ENCODE results near the gene LRMDA. TPM values are rescaled to one million over a fixed set of nuclear protein-coding genes. Genes with fewer than 3 reads are reported as not detected.

The LRMDA gene
- total and polyA plus RNA-seq, 2 donors (not counting 1 experiment from before 2014, with no cell fraction given) = 0.12 TPM; not detected in 1

DNA sequence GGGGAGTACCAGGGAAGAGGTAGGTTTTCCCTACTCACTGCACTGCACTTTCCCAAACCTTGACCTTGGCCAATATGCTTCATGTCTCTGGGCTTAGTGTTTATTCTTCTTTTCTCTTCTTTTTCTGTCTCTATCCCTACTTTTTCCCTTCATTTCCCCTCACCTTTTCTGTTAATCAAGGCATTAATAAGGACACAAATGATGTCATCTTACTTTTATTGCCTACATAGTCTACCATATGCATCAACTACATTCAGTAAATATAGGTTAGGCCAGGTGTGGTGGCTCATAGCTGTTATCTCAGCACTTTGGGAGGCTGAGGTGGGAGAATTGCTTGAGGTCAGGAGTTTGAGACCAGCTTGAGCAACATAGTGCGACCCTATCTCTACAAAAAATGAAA is 16.9 kb upstream of the LRMDA start:
- Mint-ChIP-seq H3K9me3 (ENCODE audit: insufficient read depth) (no peaks in the 10 kb centered on the region), H3K27me3 (peaks cover 59% of the 10 kb centered on the region), H3K4me3 (no peak overlapping the region), H3K27ac (no peak overlapping the region), H3K4me1 (peaks cover 9% of the 10 kb centered on the region)
- H3K27me3 ChIP-seq (replicated peaks in 1 of 4; ENCODE audit: control extremely low read depth in 1 of 4, control insufficient read depth in 3 of 4, insufficient read depth in 4 of 4, low read length in 3 of 4) = peaks cover 0 to 36% (median 9%) of the 10 kb centered on the region in 4 experiments
- H4K20me1 ChIP-seq (ENCODE audit: control insufficient read depth, insufficient read depth, low read length, poor library complexity, severe bottlenecking) = no peaks in the 10 kb centered on the region
- H3K27ac ChIP-seq (ENCODE audit: low read length in 2 of 2) = no peak overlapping the region
- no peaks in the 10 kb centered on the region for H3K36me3 ChIP-seq (replicated peaks in 1 of 2; ENCODE audit: control extremely low read depth in 1 of 2, control insufficient read depth in 1 of 2, extremely low read depth in 1 of 2, insufficient read depth in 2 of 2, low read length in 1 of 2)
- peaks cover 0 to 4% (median 1%) of the 10 kb centered on the region in 3 donors for H3K9me3 ChIP-seq (ENCODE audit: control extremely low read depth in 1 of 3, control insufficient read depth in 2 of 3, insufficient read depth in 1 of 3, low read length in 2 of 3)
- DNase-seq = no peak
- TF ChIP-seq, protein P1, sequence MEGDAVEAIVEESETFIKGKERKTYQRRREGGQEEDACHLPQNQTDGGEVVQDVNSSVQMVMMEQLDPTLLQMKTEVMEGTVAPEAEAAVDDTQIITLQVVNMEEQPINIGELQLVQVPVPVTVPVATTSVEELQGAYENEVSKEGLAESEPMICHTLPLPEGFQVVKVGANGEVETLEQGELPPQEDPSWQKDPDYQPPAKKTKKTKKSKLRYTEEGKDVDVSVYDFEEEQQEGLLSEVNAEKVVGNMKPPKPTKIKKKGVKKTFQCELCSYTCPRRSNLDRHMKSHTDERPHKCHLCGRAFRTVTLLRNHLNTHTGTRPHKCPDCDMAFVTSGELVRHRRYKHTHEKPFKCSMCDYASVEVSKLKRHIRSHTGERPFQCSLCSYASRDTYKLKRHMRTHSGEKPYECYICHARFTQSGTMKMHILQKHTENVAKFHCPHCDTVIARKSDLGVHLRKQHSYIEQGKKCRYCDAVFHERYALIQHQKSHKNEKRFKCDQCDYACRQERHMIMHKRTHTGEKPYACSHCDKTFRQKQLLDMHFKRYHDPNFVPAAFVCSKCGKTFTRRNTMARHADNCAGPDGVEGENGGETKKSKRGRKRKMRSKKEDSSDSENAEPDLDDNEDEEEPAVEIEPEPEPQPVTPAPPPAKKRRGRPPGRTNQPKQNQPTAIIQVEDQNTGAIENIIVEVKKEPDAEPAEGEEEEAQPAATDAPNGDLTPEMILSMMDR (IDR thresholded peaks at IDR 0.05) = no peak
- TF ChIP-seq EZH2 (IDR thresholded peaks at IDR 0.05; ENCODE audit: borderline replicate concordance, insufficient read depth, low read depth, low read length, poor library complexity, severe bottlenecking) = no peak
- WGBS (ENCODE audit: insufficient coverage) = no CpG with 5 or more reads among the region's 1 CpG
- H3K4me3 ChIP-seq (ENCODE audit: control extremely low read depth in 1 of 5, extremely low read depth in 1 of 5, insufficient read depth in 1 of 5, low read depth in 2 of 5, low read length in 4 of 5) = no peak overlapping the region
- H3K4me2 ChIP-seq (replicated peaks; ENCODE audit: low read depth, low read length, poor library complexity, severe bottlenecking) = no peak overlapping the region
- intact Hi-C loops (cut with micrococcal nuclease) = no loop called here
- POLR2A ChIA-PET = no interaction called here
- H3K9ac ChIP-seq (ENCODE audit: low read length) = no peak overlapping the region
- H3K4me1 ChIP-seq (ENCODE audit: control insufficient read depth in 2 of 2, insufficient read depth in 2 of 2, low read length in 2 of 2) = peaks cover 4 to 5% of the 10 kb centered on the region in 2 donors
- H2AFZ ChIP-seq (ENCODE audit: insufficient read depth, low read depth, low read length, poor library complexity, severe bottlenecking) = no peak overlapping the region
- no peaks in the 10 kb centered on the region for H3K79me2 ChIP-seq (ENCODE audit: control insufficient read depth, insufficient read depth, low read length)
- ATAC-seq (ENCODE audit: low read depth) = no peak
- CTCF ChIA-PET = no interaction called here

DNA sequence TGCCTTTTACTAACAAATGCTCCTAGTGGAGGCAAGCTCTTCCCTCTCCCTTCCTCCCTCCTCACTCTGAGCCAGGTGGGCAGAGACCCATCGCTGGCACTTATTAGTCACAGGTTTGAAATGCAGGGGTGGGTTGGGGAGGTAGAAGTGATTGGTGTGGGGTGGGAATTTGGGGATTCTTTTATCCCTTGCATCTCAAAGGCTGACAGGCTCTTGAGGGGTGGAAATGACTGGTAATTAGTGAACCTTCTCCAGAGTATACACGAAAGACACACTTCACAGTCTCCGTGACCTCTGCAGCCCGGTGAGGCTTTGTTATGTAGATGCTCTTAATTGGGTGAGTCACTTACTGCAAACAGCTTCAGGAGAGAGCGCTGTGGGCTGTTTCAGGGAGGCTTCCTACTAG is 13.9 kb upstream of the LRMDA start:
- H2AFZ ChIP-seq (ENCODE audit: insufficient read depth, low read depth, low read length, poor library complexity, severe bottlenecking) = no peak overlapping the region
- TF ChIP-seq, protein P1 (IDR thresholded peaks at IDR 0.05) = no peak
- TF ChIP-seq EZH2 (IDR thresholded peaks at IDR 0.05; ENCODE audit: borderline replicate concordance, insufficient read depth, low read depth, low read length, poor library complexity, severe bottlenecking) = no peak
- ATAC-seq (ENCODE audit: low read depth) (no peak), DNase-seq (no peak)
- H3K9ac ChIP-seq (ENCODE audit: low read length) = no peak overlapping the region
- no peak overlapping the region for H3K27ac Mint-ChIP-seq
- H3K27ac ChIP-seq (ENCODE audit: low read length in 2 of 2) = no peak overlapping the region
- peaks cover 42% of the 10 kb centered on the region for H3K27me3 Mint-ChIP-seq
- H3K79me2 ChIP-seq (ENCODE audit: control insufficient read depth, insufficient read depth, low read length) = no peaks in the 10 kb centered on the region
- H3K9me3 Mint-ChIP-seq (ENCODE audit: insufficient read depth) = no peaks in the 10 kb centered on the region
- H3K4me2 ChIP-seq (replicated peaks; ENCODE audit: low read depth, low read length, poor library complexity, severe bottlenecking) = no peak overlapping the region
- no peak overlapping the region for H3K4me3 ChIP-seq (ENCODE audit: control extremely low read depth in 1 of 5, extremely low read depth in 1 of 5, insufficient read depth in 1 of 5, low read depth in 2 of 5, low read length in 4 of 5)
- no peaks in the 10 kb centered on the region for H3K4me1 ChIP-seq (ENCODE audit: control insufficient read depth in 2 of 2, insufficient read depth in 2 of 2, low read length in 2 of 2)
- intact Hi-C loops (cut with micrococcal nuclease) = no loop called here
- POLR2A ChIA-PET = no interaction called here
- no peaks in the 10 kb centered on the region for H4K20me1 ChIP-seq (ENCODE audit: control insufficient read depth, insufficient read depth, low read length, poor library complexity, severe bottlenecking)
- WGBS (ENCODE audit: insufficient coverage) = no CpG with 5 or more reads among the region's 5 CpGs
- peaks cover 0 to 21% (median 0%) of the 10 kb centered on the region in 4 experiments for H3K27me3 ChIP-seq (replicated peaks in 1 of 4; ENCODE audit: control extremely low read depth in 1 of 4, control insufficient read depth in 3 of 4, insufficient read depth in 4 of 4, low read length in 3 of 4)
- H3K4me3 Mint-ChIP-seq = no peak overlapping the region
- no peaks in the 10 kb centered on the region for H3K36me3 ChIP-seq (replicated peaks in 1 of 2; ENCODE audit: control extremely low read depth in 1 of 2, control insufficient read depth in 1 of 2, extremely low read depth in 1 of 2, insufficient read depth in 2 of 2, low read length in 1 of 2)
- H3K4me1 Mint-ChIP-seq = no peaks in the 10 kb centered on the region
- CTCF ChIA-PET = no interaction called here
- no peaks in the 10 kb centered on the region for H3K9me3 ChIP-seq (ENCODE audit: control extremely low read depth in 1 of 3, control insufficient read depth in 2 of 3, insufficient read depth in 1 of 3, low read length in 2 of 3)
